Measurements from ENCODE around the gene AADACL4.

Gene AADACL4

GRCh38 chr1:12610941-12611340 lies 32.9 kb upstream of the AADACL4 start:
- no peak for DNase-seq (ENCODE audit: low spot score)
- FAIRE-seq: no peak

- FAIRE-seq (no peak), DNase-seq (ENCODE audit: low spot score) (no peak)
Observed at GRCh38 chr1:12613180-12613579, 30.7 kb upstream of the AADACL4 start.

GRCh38 chr1:12614402-12615158 lies 29.3 kb upstream of the AADACL4 start:
- FAIRE-seq: no peak
- DNase-seq (ENCODE audit: low spot score): no peak

GRCh38 chr1:12615159-12615864 lies 28.6 kb upstream of the AADACL4 start:
- DNase-seq (ENCODE audit: low spot score) (no peak), FAIRE-seq (no peak)

- FAIRE-seq: no peak
- DNase-seq (ENCODE audit: low spot score): peak; percentile 54
Observed at GRCh38 chr1:12615865-12616708, 27.8 kb upstream of the AADACL4 start.

GRCh38 chr1:12616709-12617373 lies 27.0 kb upstream of the AADACL4 start:
- no peak for DNase-seq (ENCODE audit: low spot score)
- no peak for FAIRE-seq

GRCh38 chr1:12617511-12617900 lies 26.4 kb upstream of the AADACL4 start:
- no peak for DNase-seq (ENCODE audit: low spot score)
- no peak for FAIRE-seq

- FAIRE-seq (no peak), DNase-seq (ENCODE audit: low spot score) (peak; percentile 82)
Observed at GRCh38 chr1:12617901-12618660, 25.8 kb upstream of the AADACL4 start, which contains the start of gene DHRS3. TSS of gene DHRS3 (minus strand) at chr1:12618210. CDS start at chr1:12617348, 862 bp downstream.

- FAIRE-seq (no peak), DNase-seq (ENCODE audit: low spot score) (no peak)
Observed at GRCh38 chr1:12618661-12618964, 25.3 kb upstream of the AADACL4 start.

GRCh38 chr1:12618965-12619791 lies 24.7 kb upstream of the AADACL4 start:
- FAIRE-seq (no peak), DNase-seq (ENCODE audit: low spot score) (peak; percentile 89)

- DNase-seq (ENCODE audit: low spot score): peak; percentile 83
- no peak for FAIRE-seq
Observed at GRCh38 chr1:12619792-12620487, 23.9 kb upstream of the AADACL4 start.

- FAIRE-seq (no peak), DNase-seq (ENCODE audit: low spot score) (no peak)
Observed at GRCh38 chr1:12620488-12620865, 23.4 kb upstream of the AADACL4 start.

GRCh38 chr1:12620931-12621330 lies 23.0 kb upstream of the AADACL4 start:
- FAIRE-seq: no peak

GRCh38 chr1:12621346-12622335 lies 22.2 kb upstream of the AADACL4 start:
- FAIRE-seq (no peak), DNase-seq (ENCODE audit: low spot score) (no peak)

More at GRCh38 chr1:12620931-12621330, 23.0 kb upstream of the AADACL4 start:
- no peak for DNase-seq (ENCODE audit: low spot score)

GRCh38 chr1:12622506-12622905 lies 21.4 kb upstream of the AADACL4 start:
- FAIRE-seq (no peak), DNase-seq (ENCODE audit: low spot score) (no peak)

GRCh38 chr1:12625276-12625675 lies 18.6 kb upstream of the AADACL4 start:
- DNase-seq (ENCODE audit: low spot score): no peak
- FAIRE-seq: no peak

- DNase-seq (ENCODE audit: low spot score) (no peak), FAIRE-seq (no peak)
Observed at GRCh38 chr1:12626888-12627287, 17.0 kb upstream of the AADACL4 start.

GRCh38 chr1:12627296-12627695 lies 16.6 kb upstream of the AADACL4 start:
- FAIRE-seq (no peak), DNase-seq (ENCODE audit: low spot score) (no peak)

All from urothelium cell line (cell line).